Neural progenitor cell (in vitro differentiated cells): ENCODE results near the gene PCDHA9.

Experiments
- EZH2 ChIP-seq: fragments of 200-600 bp; sonication (generic); IDR thresholded peaks from 2 replicates; pipeline ENCODE4 v1.6.1; 2017; ENCODE audit warnings: antibody characterized with exemption, mild to moderate bottlenecking, moderate library complexity
- EZH2phosphoT487 ChIP-seq: fragments of 200-600 bp; sonication (generic); IDR thresholded peaks from 2 replicates; pipeline ENCODE4 v1.6.1; 2017; ENCODE audit warnings: antibody characterized with exemption
- TF ChIP-seq, protein P1 (sequence below): fragments of 200-600 bp; sonication (generic); IDR thresholded peaks from 2 replicates; pipeline ENCODE4 v1.5.1; 2017; ENCODE audit warnings: antibody characterized with exemption, mild to moderate bottlenecking

DNA sequence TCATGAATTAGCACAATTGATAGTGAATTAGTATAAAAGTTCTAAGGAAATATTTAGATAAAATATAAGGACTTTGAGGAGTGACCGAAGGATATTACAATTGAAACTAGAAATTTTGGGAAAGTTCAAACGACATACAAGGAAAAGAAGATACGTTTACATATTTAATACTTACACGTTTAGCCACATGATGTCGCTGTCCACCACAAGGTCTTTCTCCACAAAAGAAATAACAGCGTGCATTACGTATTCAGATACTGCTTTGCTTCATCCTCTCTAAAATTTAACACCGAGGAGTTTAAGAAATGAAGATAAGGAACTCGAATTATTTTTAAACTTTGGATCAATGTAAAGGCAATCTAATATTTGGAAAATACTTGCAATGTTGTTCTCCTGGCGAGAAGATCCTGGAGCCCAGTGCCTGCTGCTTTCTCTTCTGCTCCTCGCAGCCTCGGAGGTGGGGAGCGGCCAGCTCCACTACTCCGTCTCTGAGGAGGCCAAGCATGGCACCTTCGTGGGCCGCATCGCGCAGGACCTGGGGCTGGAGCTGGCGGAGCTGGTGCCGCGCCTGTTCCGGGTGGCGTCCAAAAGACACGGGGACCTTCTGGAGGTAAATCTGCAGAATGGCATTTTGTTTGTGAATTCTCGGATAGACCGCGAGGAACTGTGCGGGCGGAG, 47.2 kb upstream of the PCDHA9 start, which contains the start of gene PCDHA3:
- TF ChIP-seq, protein P1, sequence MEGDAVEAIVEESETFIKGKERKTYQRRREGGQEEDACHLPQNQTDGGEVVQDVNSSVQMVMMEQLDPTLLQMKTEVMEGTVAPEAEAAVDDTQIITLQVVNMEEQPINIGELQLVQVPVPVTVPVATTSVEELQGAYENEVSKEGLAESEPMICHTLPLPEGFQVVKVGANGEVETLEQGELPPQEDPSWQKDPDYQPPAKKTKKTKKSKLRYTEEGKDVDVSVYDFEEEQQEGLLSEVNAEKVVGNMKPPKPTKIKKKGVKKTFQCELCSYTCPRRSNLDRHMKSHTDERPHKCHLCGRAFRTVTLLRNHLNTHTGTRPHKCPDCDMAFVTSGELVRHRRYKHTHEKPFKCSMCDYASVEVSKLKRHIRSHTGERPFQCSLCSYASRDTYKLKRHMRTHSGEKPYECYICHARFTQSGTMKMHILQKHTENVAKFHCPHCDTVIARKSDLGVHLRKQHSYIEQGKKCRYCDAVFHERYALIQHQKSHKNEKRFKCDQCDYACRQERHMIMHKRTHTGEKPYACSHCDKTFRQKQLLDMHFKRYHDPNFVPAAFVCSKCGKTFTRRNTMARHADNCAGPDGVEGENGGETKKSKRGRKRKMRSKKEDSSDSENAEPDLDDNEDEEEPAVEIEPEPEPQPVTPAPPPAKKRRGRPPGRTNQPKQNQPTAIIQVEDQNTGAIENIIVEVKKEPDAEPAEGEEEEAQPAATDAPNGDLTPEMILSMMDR = peak; percentile 4
- TF ChIP-seq EZH2phosphoT487 = no peak
- no peak for TF ChIP-seq EZH2
